Epithelial cell of proximal tubule (primary cell): ENCODE data around the gene PLEKHJ1. TPM values are rescaled to one million over a fixed set of nuclear protein-coding genes. Genes with fewer than 3 reads are reported as not detected.

ENCODE experiments used
- DNase-seq: peaks from one replicate; pipeline ENCODE4 v3.0.0-alpha.2; 2011; ENCODE audit warnings: low read depth
- H3K4me3 ChIP-seq: 2 replicates; pipeline ENCODE4 v1.5.1; 2011; ENCODE audit warnings: low read depth, mild to moderate bottlenecking, low read length
- total RNA-seq: library from RNA; depleted of rRNA; stranded (reverse); fragments of >200 nt; gene quantifications from 2 replicates; pipeline ENCODE4 v1.2.3, GENCODE V29; 2015
- TF ChIP-seq, protein P1 (sequence below): conservative IDR thresholded peaks from 2 replicates; pipeline ENCODE4 v1.5.1; 2012; ENCODE audit warnings: low read depth, mild to moderate bottlenecking, low read length

The PLEKHJ1 gene
- total RNA-seq, 1 donor from 2014 or later, result 167 TPM

- no peak for DNase-seq
- no peak overlapping the region for H3K4me3 ChIP-seq
- TF ChIP-seq, protein P1, sequence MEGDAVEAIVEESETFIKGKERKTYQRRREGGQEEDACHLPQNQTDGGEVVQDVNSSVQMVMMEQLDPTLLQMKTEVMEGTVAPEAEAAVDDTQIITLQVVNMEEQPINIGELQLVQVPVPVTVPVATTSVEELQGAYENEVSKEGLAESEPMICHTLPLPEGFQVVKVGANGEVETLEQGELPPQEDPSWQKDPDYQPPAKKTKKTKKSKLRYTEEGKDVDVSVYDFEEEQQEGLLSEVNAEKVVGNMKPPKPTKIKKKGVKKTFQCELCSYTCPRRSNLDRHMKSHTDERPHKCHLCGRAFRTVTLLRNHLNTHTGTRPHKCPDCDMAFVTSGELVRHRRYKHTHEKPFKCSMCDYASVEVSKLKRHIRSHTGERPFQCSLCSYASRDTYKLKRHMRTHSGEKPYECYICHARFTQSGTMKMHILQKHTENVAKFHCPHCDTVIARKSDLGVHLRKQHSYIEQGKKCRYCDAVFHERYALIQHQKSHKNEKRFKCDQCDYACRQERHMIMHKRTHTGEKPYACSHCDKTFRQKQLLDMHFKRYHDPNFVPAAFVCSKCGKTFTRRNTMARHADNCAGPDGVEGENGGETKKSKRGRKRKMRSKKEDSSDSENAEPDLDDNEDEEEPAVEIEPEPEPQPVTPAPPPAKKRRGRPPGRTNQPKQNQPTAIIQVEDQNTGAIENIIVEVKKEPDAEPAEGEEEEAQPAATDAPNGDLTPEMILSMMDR, result no peak
Observed at GRCh38 chr19:2223959-2224358, 12.2 kb downstream of the PLEKHJ1 start.

DNA sequence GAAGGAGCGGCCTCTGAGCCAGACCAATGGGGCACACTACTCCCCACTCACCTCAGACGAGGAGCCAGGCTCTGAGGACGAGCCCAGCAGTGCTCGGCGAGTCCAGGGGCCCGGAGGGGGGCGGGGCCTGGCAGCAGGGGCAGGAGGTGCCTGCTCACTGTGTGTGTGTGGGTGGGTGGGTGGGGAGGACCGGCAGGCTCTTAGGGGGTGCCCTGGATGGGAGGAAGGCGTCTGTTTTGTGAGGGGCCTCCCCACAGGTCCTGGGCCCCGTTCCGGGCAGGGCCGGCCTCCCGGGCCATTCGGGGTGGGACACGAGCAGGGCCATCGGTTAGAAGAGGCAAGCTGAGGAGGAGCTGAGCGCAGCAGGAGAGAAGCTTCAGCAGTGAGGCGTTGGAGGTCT is 12.7 kb downstream of the PLEKHJ1 start:
- DNase-seq, result no peak
- TF ChIP-seq, protein P1, result no peak
- no peak overlapping the region for H3K4me3 ChIP-seq

GRCh38 chr19:2221918-2222317 is 14.2 kb downstream of the PLEKHJ1 start:
- DNase-seq, result no peak
- TF ChIP-seq, protein P1, result peak; percentile 23
- H3K4me3 ChIP-seq, result no peak overlapping the region

- DNase-seq, result no peak
- H3K4me3 ChIP-seq, result no peak overlapping the region
- TF ChIP-seq, protein P1, result no peak
Observed at GRCh38 chr19:2221250-2221831, 14.8 kb downstream of the PLEKHJ1 start.

- H3K4me3 ChIP-seq, result no peak overlapping the region
- DNase-seq, result no peak
- TF ChIP-seq, protein P1, result no peak
Observed at GRCh38 chr19:2219726-2220125, 16.4 kb downstream of the PLEKHJ1 start.

GRCh38 chr19:2217591-2217990 is 18.5 kb downstream of the PLEKHJ1 start:
- TF ChIP-seq, protein P1, result no peak
- no peak overlapping the region for H3K4me3 ChIP-seq
- DNase-seq, result no peak
